ENCODE data around the gene FN3K. TPM values are rescaled to one million over a fixed set of nuclear protein-coding genes. Genes with fewer than 3 reads are reported as not detected.

The FN3K gene
- polyA plus RNA-seq, 3 donors, result 0.15 TPM; not detected in 2

DNA sequence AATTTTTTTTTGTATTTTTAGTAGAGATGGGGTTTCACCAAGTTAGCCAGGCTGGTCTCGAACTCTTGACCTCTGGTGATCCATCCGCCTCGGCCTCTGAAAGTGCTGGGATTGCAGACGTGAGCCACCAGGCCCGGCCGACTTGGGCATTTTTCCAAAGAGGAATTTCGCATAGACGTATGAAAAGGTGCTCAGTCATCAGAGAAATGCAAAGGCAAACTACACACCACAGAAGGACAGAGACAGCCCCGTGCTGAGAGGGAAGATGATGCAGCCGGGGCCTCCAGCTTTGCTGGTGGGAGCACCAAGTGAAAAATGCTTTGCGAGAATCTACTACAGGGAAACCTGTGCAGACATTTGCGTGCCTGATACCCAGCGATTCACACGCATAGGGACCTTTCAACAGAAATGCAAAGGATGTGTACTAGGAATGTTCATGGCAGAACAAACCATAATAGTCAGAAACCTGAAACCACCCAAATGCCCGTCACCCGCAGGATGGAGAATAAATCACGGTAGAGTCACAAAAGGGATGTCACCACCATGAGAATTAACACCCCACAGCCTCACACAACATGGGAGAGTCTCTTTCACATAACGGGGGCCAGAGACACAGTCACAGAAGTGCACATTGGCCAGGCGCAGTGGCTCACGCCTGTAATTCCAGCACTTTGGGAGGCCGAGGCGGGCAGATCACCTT, 42.1 kb upstream of the FN3K start:
- Histone ChIP-seq H3K4me2 (replicated peaks; ENCODE audit: extremely low read depth, low read length, poor library complexity, severe bottlenecking) (no peak overlapping the region), H4K20me1 (ENCODE audit: insufficient read depth, low read length) (no peaks in the 10 kb centered on the region), H3K36me3 (replicated peaks in 1 of 2; ENCODE audit: control insufficient read depth in 1 of 2, insufficient read depth in 2 of 2, low read length in 2 of 2) (no peaks in the 10 kb centered on the region), H3K4me3 (replicated peaks in 1 of 3; ENCODE audit: low read depth in 2 of 3, low read length in 3 of 3) (no peak overlapping the region), H2AFZ (ENCODE audit: insufficient read depth, low read depth, low read length, poor library complexity, severe bottlenecking) (no peak overlapping the region), H3K27ac (ENCODE audit: low read depth in 1 of 2, low read length in 2 of 2) (no peak overlapping the region), H3K9me3 (replicated peaks in 1 of 2; ENCODE audit: control insufficient read depth in 1 of 2, insufficient read depth in 1 of 2, low read length in 2 of 2) (peaks cover 9 to 17% of the 10 kb centered on the region in 2 donors), H3K27me3 (ENCODE audit: control insufficient read depth in 2 of 2, insufficient read depth in 2 of 2, low read length in 2 of 2) (peaks cover 9 to 13% of the 10 kb centered on the region in 2 donors), H3K9ac (ENCODE audit: insufficient read depth, low read length, poor library complexity, severe bottlenecking) (no peak overlapping the region), H3K4me1 (ENCODE audit: control insufficient read depth in 1 of 2, insufficient read depth in 2 of 2, low read length in 2 of 2) (peaks cover 8 to 11% of the 10 kb centered on the region in 2 donors), H3K79me2 (ENCODE audit: insufficient read depth, low read length) (no peaks in the 10 kb centered on the region)
- Mint-ChIP-seq H3K9me3 (peaks cover 9 to 36% (median 27%) of the 10 kb centered on the region in 7 donors), H3K27ac (no peak overlapping the region), H3K4me1 (peaks cover 5% of the 10 kb centered on the region), H3K4me3 (no peak overlapping the region), H3K36me3 (peaks cover 0 to 6% of the 10 kb centered on the region in 2 donors), H3K27me3 (ENCODE audit: low read depth in 3 of 3) (peaks cover 23 to 28% (median 24%) of the 10 kb centered on the region in 3 donors)
- DNase-seq, result no peak
- intact Hi-C loops (cut with micrococcal nuclease), result loop anchor here in 1 of 2 donors (10.0 kb wide), 1 partner anchor 239 kb away; the partner anchor contains the start of genes CYBC1 and NARF
- 94% methylated on average over 5 of the region's 22 CpGs for WGBS (ENCODE audit: insufficient coverage)
- TF ChIP-seq, protein P1, sequence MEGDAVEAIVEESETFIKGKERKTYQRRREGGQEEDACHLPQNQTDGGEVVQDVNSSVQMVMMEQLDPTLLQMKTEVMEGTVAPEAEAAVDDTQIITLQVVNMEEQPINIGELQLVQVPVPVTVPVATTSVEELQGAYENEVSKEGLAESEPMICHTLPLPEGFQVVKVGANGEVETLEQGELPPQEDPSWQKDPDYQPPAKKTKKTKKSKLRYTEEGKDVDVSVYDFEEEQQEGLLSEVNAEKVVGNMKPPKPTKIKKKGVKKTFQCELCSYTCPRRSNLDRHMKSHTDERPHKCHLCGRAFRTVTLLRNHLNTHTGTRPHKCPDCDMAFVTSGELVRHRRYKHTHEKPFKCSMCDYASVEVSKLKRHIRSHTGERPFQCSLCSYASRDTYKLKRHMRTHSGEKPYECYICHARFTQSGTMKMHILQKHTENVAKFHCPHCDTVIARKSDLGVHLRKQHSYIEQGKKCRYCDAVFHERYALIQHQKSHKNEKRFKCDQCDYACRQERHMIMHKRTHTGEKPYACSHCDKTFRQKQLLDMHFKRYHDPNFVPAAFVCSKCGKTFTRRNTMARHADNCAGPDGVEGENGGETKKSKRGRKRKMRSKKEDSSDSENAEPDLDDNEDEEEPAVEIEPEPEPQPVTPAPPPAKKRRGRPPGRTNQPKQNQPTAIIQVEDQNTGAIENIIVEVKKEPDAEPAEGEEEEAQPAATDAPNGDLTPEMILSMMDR (IDR thresholded peaks at IDR 0.05), result no peak

DNA sequence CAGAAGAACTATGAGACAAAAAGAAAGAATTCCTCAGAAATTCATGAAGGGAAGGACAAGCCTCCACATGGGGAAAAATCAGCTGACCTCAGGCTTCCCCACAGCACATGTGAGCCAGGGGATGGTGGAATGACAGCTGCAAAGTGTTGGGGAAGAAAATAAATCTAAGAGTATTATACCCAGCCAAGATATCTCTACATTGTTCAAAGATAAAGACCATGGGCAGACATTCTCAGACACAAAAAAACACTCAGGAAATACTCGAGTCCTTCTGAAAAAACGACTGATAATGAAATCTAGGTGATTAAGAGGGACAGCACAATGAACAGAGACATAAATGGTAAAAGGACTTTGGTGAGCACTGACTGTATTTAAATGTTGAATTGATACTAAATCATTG, 40.8 kb upstream of the FN3K start:
- Histone ChIP-seq H3K27me3 (ENCODE audit: control insufficient read depth in 2 of 2, insufficient read depth in 2 of 2, low read length in 2 of 2) (peaks cover 9 to 18% of the 10 kb centered on the region in 2 donors), H4K20me1 (ENCODE audit: insufficient read depth, low read length) (no peaks in the 10 kb centered on the region), H3K4me2 (replicated peaks; ENCODE audit: extremely low read depth, low read length, poor library complexity, severe bottlenecking) (no peak overlapping the region), H3K4me1 (ENCODE audit: control insufficient read depth in 1 of 2, insufficient read depth in 2 of 2, low read length in 2 of 2) (peaks cover 13 to 20% of the 10 kb centered on the region in 2 donors), H3K27ac (ENCODE audit: low read depth in 1 of 2, low read length in 2 of 2) (no peak overlapping the region), H3K36me3 (replicated peaks in 1 of 2; ENCODE audit: control insufficient read depth in 1 of 2, insufficient read depth in 2 of 2, low read length in 2 of 2) (no peaks in the 10 kb centered on the region), H3K9ac (ENCODE audit: insufficient read depth, low read length, poor library complexity, severe bottlenecking) (no peak overlapping the region), H3K9me3 (replicated peaks in 1 of 2; ENCODE audit: control insufficient read depth in 1 of 2, insufficient read depth in 1 of 2, low read length in 2 of 2) (peaks cover 9 to 17% of the 10 kb centered on the region in 2 donors), H3K79me2 (ENCODE audit: insufficient read depth, low read length) (no peaks in the 10 kb centered on the region), H2AFZ (ENCODE audit: insufficient read depth, low read depth, low read length, poor library complexity, severe bottlenecking) (no peak overlapping the region), H3K4me3 (replicated peaks in 1 of 3; ENCODE audit: low read depth in 2 of 3, low read length in 3 of 3) (no peak overlapping the region)
- Mint-ChIP-seq H3K36me3 (peaks cover 0 to 6% of the 10 kb centered on the region in 2 donors), H3K27ac (no peak overlapping the region), H3K9me3 (peaks cover 9 to 36% (median 27%) of the 10 kb centered on the region in 7 donors), H3K4me1 (peaks cover 9% of the 10 kb centered on the region), H3K27me3 (ENCODE audit: low read depth in 3 of 3) (peaks cover 23 to 28% (median 28%) of the 10 kb centered on the region in 3 donors), H3K4me3 (no peak overlapping the region)
- no peak for DNase-seq
- no CpG with 5 or more reads among the region's 2 CpGs for WGBS (ENCODE audit: insufficient coverage)
- intact Hi-C loops (cut with micrococcal nuclease), result loop anchor here in 1 of 2 donors (5.0 to 10.0 kb wide), 3 partner anchors 47 to 240 kb away; partner anchors contain the start of genes CYBC1, NARF, TBCD and WDR45B
- TF ChIP-seq, protein P1 (IDR thresholded peaks at IDR 0.05), result no peak
